GM23248 (cell line): ENCODE measurements around the gene PHACTR3. TPM values are rescaled to one million over a fixed set of nuclear protein-coding genes. Genes with fewer than 3 reads are reported as not detected.

Experiments used
- DNase-seq: peaks from one replicate; pipeline ENCODE4 v3.0.0-alpha.2; 2015
- H2AFZ ChIP-seq: fragments of 200-600 bp; sonication (generic); 2 replicates; pipeline ENCODE4 v1.6.1; 2016; ENCODE audit warnings: antibody characterized with exemption
- H3F3A ChIP-seq: fragments of 200-600 bp; sonication (generic); 2 replicates; pipeline ENCODE4 v1.6.1; 2016; ENCODE audit warnings: mild to moderate bottlenecking, antibody characterized with exemption, mixed run types; ENCODE audit not compliant: insufficient read depth
- H3K27ac ChIP-seq: fragments of 200-600 bp; sonication (generic); 2 replicates; pipeline ENCODE4 v1.5.1; 2016; ENCODE audit warnings: mild to moderate bottlenecking
- H3K27me3 ChIP-seq: fragments of 200-600 bp; sonication (generic); replicated peaks from 2 replicates; pipeline ENCODE4 v1.6.1; 2016; ENCODE audit warnings: mild to moderate bottlenecking; ENCODE audit not compliant: insufficient read depth
- H3K36me3 ChIP-seq: fragments of 200-600 bp; sonication (generic); 2 replicates; pipeline ENCODE4 v1.6.1; 2016; ENCODE audit warnings: low read depth, mild to moderate bottlenecking
- H3K4me1 ChIP-seq: fragments of 200-600 bp; sonication (generic); 2 replicates; pipeline ENCODE4 v1.6.1; 2016; ENCODE audit warnings: mild to moderate bottlenecking; ENCODE audit not compliant: insufficient read depth
- H3K4me2 ChIP-seq: fragments of 200-600 bp; sonication (generic); one replicate; pipeline ENCODE4 v1.6.1; 2016; ENCODE audit warnings: mild to moderate bottlenecking; ENCODE audit not compliant: unreplicated experiment
- H3K4me3 ChIP-seq: fragments of 200-600 bp; sonication (generic); 2 replicates; pipeline ENCODE4 v1.5.1; 2016; ENCODE audit warnings: mild to moderate bottlenecking
- H3K79me2 ChIP-seq: fragments of 200-600 bp; sonication (generic); 2 replicates; pipeline ENCODE4 v1.6.1; 2016; ENCODE audit warnings: mild to moderate bottlenecking; ENCODE audit not compliant: insufficient read depth
- H3K9ac ChIP-seq: fragments of 200-600 bp; sonication (generic); 2 replicates; pipeline ENCODE4 v1.6.1; 2016; ENCODE audit warnings: mild to moderate bottlenecking
- H3K9me2 ChIP-seq: fragments of 200-600 bp; sonication (generic); 2 replicates; pipeline ENCODE4 v1.6.1; 2016; ENCODE audit warnings: mixed run types, mild to moderate bottlenecking, moderate library complexity; ENCODE audit not compliant: insufficient read depth
- H3K9me3 ChIP-seq: fragments of 200-600 bp; sonication (generic); one replicate; pipeline ENCODE4 v1.6.1; 2017; ENCODE audit warnings: low read depth
- H4K20me1 ChIP-seq: fragments of 200-600 bp; sonication (generic); 2 replicates; pipeline ENCODE4 v1.6.0; 2016; ENCODE audit not compliant: insufficient read depth
- EZH2 ChIP-seq: fragments of 200-600 bp; sonication (generic); IDR thresholded peaks from 2 replicates; pipeline ENCODE4 v1.6.1; 2018; ENCODE audit warnings: antibody characterized with exemption, mild to moderate bottlenecking; ENCODE audit not compliant: insufficient read depth, poor library complexity, severe bottlenecking
- EZH2phosphoT487 ChIP-seq: fragments of 200-600 bp; sonication (generic); IDR thresholded peaks from 2 replicates; pipeline ENCODE4 v1.6.1; 2018; ENCODE audit warnings: antibody characterized with exemption, moderate library complexity, mild to moderate bottlenecking, low read depth; ENCODE audit not compliant: insufficient read depth
- WGBS, 2 experiments: methylation state at CpG; one replicate each; pipeline ENCODE4 v1.1.6; 2015 to 2017; ENCODE audit warnings: low lambda C conversion rate in 2 of 2, low coverage in 1 of 2; ENCODE audit errors: missing lambda C conversion rate in 2 of 2; 5-methylcytosine and 5-hydroxymethylcytosine counted together
- in situ Hi-C: fragments of 300-500 bp; cut with MboI; formaldehyde crosslinking; loops from 2 replicates; pipeline ENCODE4 v1.15.0; 2020
- polyA plus RNA-seq: library from polyadenylated mRNA; unstranded; fragments of >200 nt; fragmentation: Nextera tagmentation; extraction: Ambion mirVana; gene quantifications from 2 replicates; pipeline ENCODE4 v1.2.1, GENCODE V29; 2016
- total RNA-seq: library from RNA; depleted of rRNA; stranded (reverse); fragments of >200 nt; shearing (Covaris generic); gene quantifications from 2 replicates; pipeline ENCODE4 v1.2.3, GENCODE V29; 2014

The PHACTR3 gene
- total and polyA plus RNA-seq, 2 experiments from 2014 or later = not detected

GRCh38 chr20:59628171-59628570 lies 23.8 kb downstream of the PHACTR3 start:
- no peak overlapping the region for H3K27ac ChIP-seq
- H3K9me3 ChIP-seq = no peaks in the 10 kb centered on the region
- no peaks in the 10 kb centered on the region for H3F3A ChIP-seq
- 8 to 9% methylated on average over 15 of the region's 15 CpGs for WGBS, 2 experiments
- in situ Hi-C loops = no loop called here
- no peaks in the 10 kb centered on the region for H4K20me1 ChIP-seq
- H3K4me3 ChIP-seq = no peak overlapping the region
- DNase-seq = no peak
- no peaks in the 10 kb centered on the region for H3K9me2 ChIP-seq
- no peaks in the 10 kb centered on the region for H3K79me2 ChIP-seq
- H3K4me1 ChIP-seq = no peaks in the 10 kb centered on the region
- TF ChIP-seq EZH2 (no peak), EZH2phosphoT487 (no peak)
- no peaks in the 10 kb centered on the region for H3K36me3 ChIP-seq
- no peaks in the 10 kb centered on the region for H3K27me3 ChIP-seq
- H2AFZ ChIP-seq = no peak overlapping the region
- no peak overlapping the region for H3K9ac ChIP-seq
- no peak overlapping the region for H3K4me2 ChIP-seq

GRCh38 chr20:59629141-59630045 lies 25.1 kb downstream of the PHACTR3 start:
- Histone ChIP-seq H3K79me2 (no peaks in the 10 kb centered on the region), H3K4me1 (no peaks in the 10 kb centered on the region), H3K4me2 (no peak overlapping the region), H3K9ac (no peak overlapping the region), H3K9me2 (no peaks in the 10 kb centered on the region), H3F3A (no peaks in the 10 kb centered on the region), H2AFZ (no peak overlapping the region), H4K20me1 (no peaks in the 10 kb centered on the region), H3K27ac (no peak overlapping the region), H3K36me3 (no peaks in the 10 kb centered on the region), H3K9me3 (no peaks in the 10 kb centered on the region), H3K4me3 (no peak overlapping the region), H3K27me3 (no peaks in the 10 kb centered on the region)
- no peak for DNase-seq
- in situ Hi-C loops = no loop called here
- TF ChIP-seq EZH2phosphoT487 (no peak), EZH2 (no peak)
- WGBS, 2 experiments = 33 to 38% methylated on average over 15 to 16 of the region's 16 CpGs

- no peaks in the 10 kb centered on the region for H3K9me2 ChIP-seq
- H3K36me3 ChIP-seq = no peaks in the 10 kb centered on the region
- no peak overlapping the region for H3K9ac ChIP-seq
- H3F3A ChIP-seq = no peaks in the 10 kb centered on the region
- no peaks in the 10 kb centered on the region for H3K79me2 ChIP-seq
- no peaks in the 10 kb centered on the region for H3K4me1 ChIP-seq
- H3K4me3 ChIP-seq = no peak overlapping the region
- H3K9me3 ChIP-seq = no peaks in the 10 kb centered on the region
- no peak for DNase-seq
- no peak overlapping the region for H2AFZ ChIP-seq
- no peaks in the 10 kb centered on the region; the same call in 1 of the 2 replicates for H3K27me3 ChIP-seq
- TF ChIP-seq EZH2phosphoT487 (no peak), EZH2 (no peak)
- in situ Hi-C loops = no loop called here
- 26 to 35% methylated on average over 8 of the region's 8 CpGs for whole genome bisulfite sequencing, 2 experiments
- no peaks in the 10 kb centered on the region for H4K20me1 ChIP-seq
- H3K27ac ChIP-seq = no peak overlapping the region
- no peak overlapping the region for H3K4me2 ChIP-seq
These were observed 26.2 kb downstream of the PHACTR3 start for GRCh38 chr20:59630526-59630925.

GRCh38 chr20:59631751-59632540 lies 27.6 kb downstream of the PHACTR3 start:
- in situ Hi-C loops = no loop called here
- Histone ChIP-seq H3F3A (no peaks in the 10 kb centered on the region), H2AFZ (no peak overlapping the region), H3K27me3 (no peaks in the 10 kb centered on the region; the same call in 1 of the 2 replicates), H4K20me1 (no peaks in the 10 kb centered on the region), H3K4me1 (no peaks in the 10 kb centered on the region), H3K9me2 (no peaks in the 10 kb centered on the region), H3K27ac (no peak overlapping the region), H3K79me2 (no peaks in the 10 kb centered on the region), H3K36me3 (no peaks in the 10 kb centered on the region), H3K9ac (no peak overlapping the region), H3K4me2 (no peak overlapping the region), H3K4me3 (no peak overlapping the region), H3K9me3 (no peaks in the 10 kb centered on the region)
- 46 to 57% methylated on average over 14 of the region's 14 CpGs for WGBS, 2 experiments
- TF ChIP-seq EZH2 (no peak), EZH2phosphoT487 (no peak)
- no peak for DNase-seq
